Endothelial cell of umbilical vein (primary cell): ENCODE data around the gene MYO16. TPM values are rescaled to one million over a fixed set of nuclear protein-coding genes. Genes with fewer than 3 reads are reported as not detected.

Experiments
- BruUV-seq: library from RNA; stranded (reverse); fragments of 400-500 nt; replicated peaks from 2 replicates; lab custom pipeline; 2021; lab: Mats Ljungman, UMichigan
- CTCF ChIA-PET: fragments of 300-600, 350-600 bp; sonication (Branson Sonifier 250); formaldehyde crosslinking; loops from one replicate; lab custom pipeline; 2021; ENCODE audit warnings: antibody characterized with exemption, inconsistent platforms; lab: Charles Lee
- POLR2A ChIA-PET: fragments of 300-600, 350-600 bp; sonication (Branson Sonifier 250); formaldehyde crosslinking; loops from one replicate; lab custom pipeline; 2021; ENCODE audit warnings: antibody characterized with exemption, inconsistent platforms; lab: Charles Lee
- DNase-seq: peaks from one replicate; pipeline ENCODE4 v3.0.0-alpha.2; 2011; ENCODE audit warnings: low read depth, low spot score
- FAIRE-seq: peaks from 2 replicates; lab custom pipeline; 2011; peaks lifted over from hg19 to GRCh38; lab: Jason Lieb, UNC
- H2AFZ ChIP-seq: 2 replicates; pipeline ENCODE4 v1.6.0; 2012; ENCODE audit warnings: low read depth, low read length, control low read depth, inconsistent platforms
- H3K27ac ChIP-seq: 2 replicates; pipeline ENCODE4 v1.5.1; 2011; ENCODE audit warnings: low read depth, mild to moderate bottlenecking, control low read depth, low read length, moderate library complexity; ENCODE audit not compliant: insufficient read depth
- H3K27me3 ChIP-seq, 2 experiments: 2 replicates each; pipeline versions ENCODE4 v1.6.0 to v1.6.1; 2011; ENCODE audit warnings: low read length in 2 of 2, mixed read lengths in 1 of 2; ENCODE audit not compliant: control insufficient read depth in 2 of 2, insufficient read depth in 2 of 2
- H3K36me3 ChIP-seq, 2 experiments: 2 replicates in 1 of 2; 3 replicates in 1 of 2; pipeline ENCODE4 v1.5.1; 2011; ENCODE audit warnings: low read length in 2 of 2, mild to moderate bottlenecking in 1 of 2, moderate library complexity in 1 of 2; ENCODE audit not compliant: control insufficient read depth in 2 of 2, insufficient read depth in 2 of 2; ENCODE audit errors: extremely low read depth in 1 of 2
- H3K4me1 ChIP-seq: 3 replicates; pipeline ENCODE4 v1.5.1; 2011; ENCODE audit warnings: mild to moderate bottlenecking, low read length; ENCODE audit not compliant: control insufficient read depth, insufficient read depth; ENCODE audit errors: extremely low read depth
- H3K4me2 ChIP-seq: 2 replicates; pipeline ENCODE4 v1.6.1; 2011; ENCODE audit warnings: low read length, control low read depth, mixed read lengths; ENCODE audit not compliant: insufficient read depth
- H3K4me3 ChIP-seq, 3 experiments: fragments of 200-600 bp in 1 of 3; sonication (generic), shearing (Covaris generic) in 1 of 3; replicated peaks in 1 of 3; 2 replicates each; pipeline ENCODE4 v1.5.1; 2011 to 2016; ENCODE audit warnings: control low read depth in 3 of 3, low read length in 3 of 3, mild to moderate bottlenecking in 2 of 3, inconsistent platforms in 1 of 3, low read depth in 1 of 3, moderate library complexity in 1 of 3; ENCODE audit not compliant: insufficient read depth in 1 of 3
- H3K79me2 ChIP-seq: 2 replicates; pipeline ENCODE4 v1.6.0; 2012; ENCODE audit warnings: low read length, inconsistent platforms; ENCODE audit not compliant: control insufficient read depth, insufficient read depth
- H3K9ac ChIP-seq: replicated peaks from 2 replicates; pipeline ENCODE3; 2011; ENCODE audit warnings: low read length, control low read depth; ENCODE audit not compliant: insufficient read depth; ENCODE audit errors: extremely low read depth
- H3K9me1 ChIP-seq: replicated peaks from 3 replicates; pipeline ENCODE4 v1.6.0; 2011; ENCODE audit warnings: mild to moderate bottlenecking, low read length; ENCODE audit not compliant: control insufficient read depth, insufficient read depth; ENCODE audit errors: extremely low read depth
- H3K9me3 ChIP-seq: replicated peaks from 2 replicates; pipeline ENCODE4 v1.5.1; 2012; ENCODE audit warnings: low read length, inconsistent platforms; ENCODE audit not compliant: control insufficient read depth, insufficient read depth
- H4K20me1 ChIP-seq: replicated peaks from 2 replicates; pipeline ENCODE3; 2011; ENCODE audit warnings: mild to moderate bottlenecking, low read length; ENCODE audit not compliant: control insufficient read depth, insufficient read depth; ENCODE audit errors: extremely low read depth
- EZH2 ChIP-seq: IDR thresholded peaks from 2 replicates; pipeline ENCODE4 v1.6.1; 2012; ENCODE audit warnings: borderline replicate concordance, low read depth, mild to moderate bottlenecking, moderate library complexity, low read length, inconsistent platforms; ENCODE audit not compliant: severe bottlenecking
- FOS ChIP-seq: IDR thresholded peaks from 2 replicates; pipeline ENCODE4 v1.6.1; 2011; ENCODE audit warnings: mild to moderate bottlenecking, low read length, moderate library complexity, borderline replicate concordance; ENCODE audit not compliant: insufficient read depth
- GATA2 ChIP-seq: IDR thresholded peaks from 2 replicates; pipeline ENCODE4 v1.7.0; 2011; ENCODE audit warnings: low read depth, mild to moderate bottlenecking, moderate library complexity, mixed read lengths, low read length; ENCODE audit not compliant: insufficient read length, insufficient read depth
- JUN ChIP-seq: IDR thresholded peaks from 2 replicates; pipeline ENCODE4 v1.6.1; 2011; ENCODE audit warnings: borderline replicate concordance, low read depth; ENCODE audit not compliant: insufficient read length, insufficient read depth
- MYC ChIP-seq: IDR thresholded peaks from one replicate; pipeline ENCODE4 v1.6.1; 2011; ENCODE audit warnings: mild to moderate bottlenecking, low read depth, low read length
- POLR2A ChIP-seq: IDR thresholded peaks from 2 replicates; pipeline ENCODE4 v1.6.1; 2012; ENCODE audit warnings: low read depth, mild to moderate bottlenecking, control low read depth, low read length
- POLR2AphosphoS5 ChIP-seq: IDR thresholded peaks from 2 replicates; pipeline ENCODE4 v1.6.1; 2012; ENCODE audit warnings: low read depth, mild to moderate bottlenecking, control low read depth, low read length, moderate library complexity; ENCODE audit not compliant: insufficient read depth
- dilution Hi-C: fragments of 300-500 bp; cut with MboI; formaldehyde crosslinking; loops from one replicate; pipeline ENCODE4 v1.15.0; 2019; ENCODE audit warnings: low sequenced_read_pairs; ENCODE audit not compliant: extremely low pct_ligation_motif_present
- intact Hi-C: fragments of 100-400 bp; cut with micrococcal nuclease; formaldehyde crosslinking; loops from one replicate; pipeline ENCODE4 v1.10.0; 2022
- polyA plus RNA-seq, 4 experiments: library from polyadenylated mRNA; depleted of rRNA in 3 of 4; stranded (reverse) in 3 of 4; unstranded in 1 of 4; fragments of >200 nt; gene quantifications; 2 replicates each; pipeline versions ENCODE4 v1.2.1 to v1.2.3, GENCODE V29; 2011 to 2012; ENCODE audit warnings: missing spikeins in 1 of 4
- total RNA-seq: library from RNA; stranded (reverse); gene quantifications from 2 replicates; pipeline ENCODE4 v1.2.3, GENCODE V29; 2021
- TF ChIP-seq, protein P1 (sequence below): IDR thresholded peaks from 2 replicates; pipeline ENCODE4 v1.6.1; 2011; ENCODE audit not compliant: insufficient read depth, insufficient read length
- TF ChIP-seq, protein P2 (sequence below), 2 donors: IDR thresholded peaks; 1 replicate in 1 of 2; 2 replicates in 1 of 2; pipeline ENCODE4 v1.5.1; 2011; ENCODE audit warnings: low read length in 2 of 2, mild to moderate bottlenecking in 2 of 2, moderate library complexity in 2 of 2, control low read depth in 1 of 2, inconsistent platforms in 1 of 2, low read depth in 1 of 2; ENCODE audit not compliant: insufficient read depth in 1 of 2; ENCODE audit errors: extremely low read depth in 1 of 2

MYO16 gene
- total and polyA plus RNA-seq, 2 donors (not counting 3 experiments of a cell fraction or from before 2014, with no cell fraction given): 0.03 to 0.04 TPM

DNA sequence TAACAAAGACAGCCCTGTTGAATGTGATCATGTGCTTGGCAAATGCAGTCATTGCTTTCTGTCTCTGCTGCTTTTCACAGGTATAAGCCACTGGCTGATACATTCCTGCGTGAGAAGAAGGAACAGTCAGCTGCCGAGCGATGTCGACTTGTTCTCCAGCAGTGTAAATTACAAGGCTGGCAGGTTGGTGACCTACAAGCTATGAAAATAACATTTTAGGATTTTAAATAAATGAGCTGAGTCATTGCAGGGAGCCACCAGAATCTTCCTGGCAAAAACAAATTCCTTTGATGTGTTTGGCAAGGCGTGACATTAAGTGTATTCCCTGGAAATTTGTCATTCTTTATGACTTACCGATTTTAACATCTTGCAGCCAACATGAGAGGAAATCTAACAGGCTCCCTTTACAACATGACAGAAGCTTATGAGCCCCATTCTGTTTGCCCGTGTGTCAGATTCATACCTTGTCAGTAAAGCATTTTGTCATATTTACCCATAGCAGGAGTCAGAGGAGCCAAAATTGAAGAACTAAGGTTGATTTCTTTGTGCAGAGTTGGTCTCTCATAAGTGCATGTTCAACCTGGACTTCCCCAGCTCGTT lies 471.4 kb downstream of the MYO16 start:
- no peak overlapping the region for H3K4me2 ChIP-seq
- CTCF ChIA-PET: no interaction called here
- no peaks in the 10 kb centered on the region for H4K20me1 ChIP-seq
- intact Hi-C loops (no loop called here), dilution Hi-C loops (no loop called here)
- no peak for DNase-seq
- no peak overlapping the region for H2AFZ ChIP-seq
- H3K4me1 ChIP-seq: no peaks in the 10 kb centered on the region
- no TSS peak for BruUV-seq
- TF ChIP-seq, protein P1, sequence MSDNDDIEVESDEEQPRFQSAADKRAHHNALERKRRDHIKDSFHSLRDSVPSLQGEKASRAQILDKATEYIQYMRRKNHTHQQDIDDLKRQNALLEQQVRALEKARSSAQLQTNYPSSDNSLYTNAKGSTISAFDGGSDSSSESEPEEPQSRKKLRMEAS: no peak
- TF ChIP-seq, protein P2, sequence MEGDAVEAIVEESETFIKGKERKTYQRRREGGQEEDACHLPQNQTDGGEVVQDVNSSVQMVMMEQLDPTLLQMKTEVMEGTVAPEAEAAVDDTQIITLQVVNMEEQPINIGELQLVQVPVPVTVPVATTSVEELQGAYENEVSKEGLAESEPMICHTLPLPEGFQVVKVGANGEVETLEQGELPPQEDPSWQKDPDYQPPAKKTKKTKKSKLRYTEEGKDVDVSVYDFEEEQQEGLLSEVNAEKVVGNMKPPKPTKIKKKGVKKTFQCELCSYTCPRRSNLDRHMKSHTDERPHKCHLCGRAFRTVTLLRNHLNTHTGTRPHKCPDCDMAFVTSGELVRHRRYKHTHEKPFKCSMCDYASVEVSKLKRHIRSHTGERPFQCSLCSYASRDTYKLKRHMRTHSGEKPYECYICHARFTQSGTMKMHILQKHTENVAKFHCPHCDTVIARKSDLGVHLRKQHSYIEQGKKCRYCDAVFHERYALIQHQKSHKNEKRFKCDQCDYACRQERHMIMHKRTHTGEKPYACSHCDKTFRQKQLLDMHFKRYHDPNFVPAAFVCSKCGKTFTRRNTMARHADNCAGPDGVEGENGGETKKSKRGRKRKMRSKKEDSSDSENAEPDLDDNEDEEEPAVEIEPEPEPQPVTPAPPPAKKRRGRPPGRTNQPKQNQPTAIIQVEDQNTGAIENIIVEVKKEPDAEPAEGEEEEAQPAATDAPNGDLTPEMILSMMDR (IDR thresholded peaks at IDR 0.05; ENCODE audit: extremely low read depth in 1 of 2, insufficient read depth in 1 of 2, low read depth in 1 of 2, low read length in 2 of 2): no peak
- TF ChIP-seq JUN: no peak
- no peak for TF ChIP-seq POLR2AphosphoS5
- TF ChIP-seq FOS: no peak
- TF ChIP-seq GATA2: no peak
- TF ChIP-seq EZH2: no peak
- TF ChIP-seq POLR2A: no peak
- TF ChIP-seq MYC: no peak
- H3K27me3 ChIP-seq: no peaks in the 10 kb centered on the region
- POLR2A ChIA-PET: no interaction called here
- H3K9ac ChIP-seq: no peak overlapping the region
- H3K36me3 ChIP-seq: no peaks in the 10 kb centered on the region
- H3K9me1 ChIP-seq: no peaks in the 10 kb centered on the region
- no peak overlapping the region for H3K27ac ChIP-seq
- no peaks in the 10 kb centered on the region for H3K79me2 ChIP-seq
- H3K4me3 ChIP-seq: no peak overlapping the region
- no peaks in the 10 kb centered on the region for H3K9me3 ChIP-seq
- FAIRE-seq: no peak
